ENCODE data around the gene HRCT1.

GRCh38 chr9:35951736-35952135 lies 45.7 kb downstream of the HRCT1 start:
- TF ChIP-seq CTCF (conservative IDR thresholded peaks at IDR 0.05; ENCODE audit: low read depth, low read length) (no peak), EZH2phosphoT487 (IDR thresholded peaks at IDR 0.05; ENCODE audit: borderline replicate concordance, low read length) (no peak), EZH2 (IDR thresholded peaks at IDR 0.05; ENCODE audit: low read length, unreplicated experiment) (no peak)
